ENCODE measurements around the gene TANGO6. TPM values are rescaled to one million over a fixed set of nuclear protein-coding genes. Genes with fewer than 3 reads are reported as not detected.
"Not testable (repeated sequence)": the region's sequence is repeated elsewhere in the genome, so short reads cannot be mapped to it uniquely, and the experiment has no call there.

The TANGO6 gene
- total RNA-seq, 2 experiments from 2014 or later: 21.4 to 23.6 TPM

DNA sequence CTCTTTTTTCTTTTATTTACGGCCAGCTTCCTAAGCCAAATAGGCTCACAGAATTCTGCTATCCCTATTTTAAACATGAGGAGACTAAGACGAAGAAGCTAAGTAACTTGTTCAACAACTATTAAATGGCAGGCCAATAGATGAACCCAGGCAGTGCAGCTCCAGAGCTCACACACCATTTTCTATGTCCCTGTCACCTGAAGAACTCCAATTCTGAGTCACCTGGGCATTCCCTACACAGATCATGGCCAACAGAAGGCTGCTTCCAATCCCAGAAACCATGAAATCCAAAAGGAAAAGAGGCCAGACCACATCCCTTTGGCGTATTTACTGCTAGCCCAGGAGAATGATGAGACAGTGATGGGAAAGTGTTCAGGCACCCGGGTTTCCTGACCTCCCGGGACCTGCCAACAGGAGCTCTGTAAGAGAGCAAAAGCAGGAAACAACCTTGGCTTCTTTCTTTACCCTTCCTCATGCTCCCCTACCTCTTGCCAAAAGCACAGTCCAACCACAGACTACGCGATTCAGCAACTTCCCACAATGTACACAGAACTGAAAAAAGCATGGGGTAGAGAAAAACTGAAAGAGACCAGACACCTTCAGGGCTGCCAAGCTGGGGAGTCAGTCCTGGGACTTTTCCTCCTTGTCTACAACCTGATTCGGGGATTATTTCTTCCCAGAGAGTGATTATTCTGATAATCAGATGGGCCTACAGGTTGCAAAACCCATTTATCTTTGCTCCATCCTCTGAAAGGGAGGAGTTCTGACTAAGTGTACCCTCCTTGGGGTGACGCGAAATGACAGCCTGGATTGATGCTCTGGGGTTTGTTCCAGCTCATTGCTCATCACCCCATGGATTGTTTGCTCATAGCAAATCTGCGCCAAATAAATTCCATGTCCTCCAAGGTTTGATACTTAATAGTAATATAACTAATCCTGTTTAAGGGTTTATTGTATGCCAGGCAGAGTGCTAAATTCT lies 214.4 kb downstream of the TANGO6 start:
- DNase-seq (no peak), ATAC-seq (no peak)
- no peaks in the 10 kb centered on the region for H3K27me3 Mint-ChIP-seq (ENCODE audit: low read depth)
- no peak overlapping the region for H3K4me3 Mint-ChIP-seq
- H3K4me1 Mint-ChIP-seq (ENCODE audit: low read depth): peaks cover 4% of the 10 kb centered on the region
- H3K36me3 Mint-ChIP-seq (ENCODE audit: low read depth): no peaks in the 10 kb centered on the region
- H3K9me3 Mint-ChIP-seq (ENCODE audit: insufficient read depth): no peaks in the 10 kb centered on the region
- POLR2A ChIA-PET: no interaction called here
- no peak overlapping the region for H3K27ac Mint-ChIP-seq
- CTCF ChIA-PET: interaction anchor here (0.6 kb wide), 1 partner anchor 31 kb away, joined by 3 read pairs; no protein-coding TSS in a partner anchor

- H3K27ac Mint-ChIP-seq; H3K27me3 Mint-ChIP-seq (ENCODE audit: low read depth); CTCF ChIA-PET; POLR2A ChIA-PET; ATAC-seq; H3K4me1 Mint-ChIP-seq (ENCODE audit: low read depth); DNase-seq; H3K36me3 Mint-ChIP-seq (ENCODE audit: low read depth); H3K9me3 Mint-ChIP-seq (ENCODE audit: insufficient read depth); H3K4me3 Mint-ChIP-seq: not testable (repeated sequence)
Observed at GRCh38 chr16:69063491-69063890, 220.2 kb downstream of the TANGO6 start.

GRCh38 chr16:69064124-69064763 lies 220.9 kb downstream of the TANGO6 start:
- CTCF ChIA-PET: no interaction called here

GRCh38 chr16:69064764-69065313 lies 221.5 kb downstream of the TANGO6 start:
- ChIA-PET CTCF (no interaction called here), POLR2A (no interaction called here)
- Mint-ChIP-seq H3K27me3 (ENCODE audit: low read depth) (no peaks in the 10 kb centered on the region), H3K36me3 (ENCODE audit: low read depth) (no peaks in the 10 kb centered on the region), H3K4me3 (no peak overlapping the region), H3K9me3 (ENCODE audit: insufficient read depth) (no peaks in the 10 kb centered on the region), H3K4me1 (ENCODE audit: low read depth) (no peaks in the 10 kb centered on the region), H3K27ac (no peak overlapping the region)
- no peak for DNase-seq
- ATAC-seq: no peak

More at GRCh38 chr16:69064124-69064763, 220.9 kb downstream of the TANGO6 start:
- Mint-ChIP-seq H3K36me3 (ENCODE audit: low read depth) (no peaks in the 10 kb centered on the region), H3K9me3 (ENCODE audit: insufficient read depth) (no peaks in the 10 kb centered on the region), H3K27me3 (ENCODE audit: low read depth) (no peaks in the 10 kb centered on the region), H3K4me3 (no peak overlapping the region), H3K4me1 (ENCODE audit: low read depth) (no peaks in the 10 kb centered on the region), H3K27ac (no peak overlapping the region)
- no peak for DNase-seq
- POLR2A ChIA-PET: no interaction called here
- no peak for ATAC-seq

- ChIA-PET CTCF (no interaction called here), POLR2A (no interaction called here)
- H3K27me3 Mint-ChIP-seq (ENCODE audit: low read depth): no peaks in the 10 kb centered on the region
Observed at GRCh38 chr16:69069504-69069903, 226.2 kb downstream of the TANGO6 start.

GRCh38 chr16:69071036-69071435 lies 227.7 kb downstream of the TANGO6 start:
- Mint-ChIP-seq H3K9me3 (ENCODE audit: insufficient read depth) (no peaks in the 10 kb centered on the region), H3K27me3 (ENCODE audit: low read depth) (no peaks in the 10 kb centered on the region), H3K36me3 (ENCODE audit: low read depth) (no peaks in the 10 kb centered on the region), H3K27ac (no peak overlapping the region), H3K4me1 (ENCODE audit: low read depth) (no peaks in the 10 kb centered on the region), H3K4me3 (no peak overlapping the region)
- no peak for ATAC-seq
- ChIA-PET POLR2A (interaction anchor here (0.5 kb wide), 1 partner anchor 71 kb away, joined by 3 read pairs; no protein-coding TSS in a partner anchor), CTCF (no interaction called here)
- DNase-seq: no peak

More at GRCh38 chr16:69069504-69069903, 226.2 kb downstream of the TANGO6 start:
- H3K36me3 Mint-ChIP-seq (ENCODE audit: low read depth): no peaks in the 10 kb centered on the region
- H3K27ac Mint-ChIP-seq: no peak overlapping the region
- DNase-seq: no peak
- ATAC-seq: no peak
- no peaks in the 10 kb centered on the region for H3K9me3 Mint-ChIP-seq (ENCODE audit: insufficient read depth)
- H3K4me3 Mint-ChIP-seq: no peak overlapping the region
- no peaks in the 10 kb centered on the region for H3K4me1 Mint-ChIP-seq (ENCODE audit: low read depth)

- Mint-ChIP-seq H3K27me3 (ENCODE audit: low read depth) (no peaks in the 10 kb centered on the region), H3K27ac (no peak overlapping the region), H3K4me1 (ENCODE audit: low read depth) (no peaks in the 10 kb centered on the region), H3K4me3 (no peak overlapping the region), H3K36me3 (ENCODE audit: low read depth) (no peaks in the 10 kb centered on the region), H3K9me3 (ENCODE audit: insufficient read depth) (no peaks in the 10 kb centered on the region)
- DNase-seq (no peak), ATAC-seq (no peak)
- ChIA-PET CTCF (interaction anchor here (0.6 kb wide), 1 partner anchor 510 kb away, joined by 3 read pairs; no protein-coding TSS in a partner anchor), POLR2A (no interaction called here)
Observed at GRCh38 chr16:69072640-69072974, 229.3 kb downstream of the TANGO6 start.

DNA sequence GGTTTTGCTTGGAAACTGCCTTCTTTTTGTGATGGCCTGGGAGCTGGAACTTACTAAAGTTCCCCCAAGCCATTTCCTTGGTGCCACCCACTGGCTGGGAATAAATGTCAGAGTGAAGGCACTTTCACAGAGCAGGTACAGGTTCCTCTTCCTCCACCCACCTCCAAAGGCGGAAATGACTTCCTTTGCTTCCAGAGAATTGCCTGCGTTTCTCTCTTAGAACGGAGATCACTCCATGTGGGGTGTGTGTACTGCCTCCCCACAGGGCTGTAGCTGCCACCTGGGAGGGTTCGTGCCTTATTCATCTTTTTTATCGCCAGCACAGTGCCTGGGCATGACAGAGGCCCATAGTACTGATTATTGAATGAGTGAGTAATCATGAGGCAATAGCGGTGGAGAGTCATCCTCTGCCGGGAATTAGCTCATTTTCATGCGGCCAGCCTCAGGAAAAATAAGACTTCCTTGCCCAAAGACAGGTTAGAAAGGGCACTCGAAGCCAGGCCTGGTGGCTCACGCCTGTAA lies 229.9 kb downstream of the TANGO6 start:
- Mint-ChIP-seq H3K27ac (no peak overlapping the region), H3K27me3 (ENCODE audit: low read depth) (no peaks in the 10 kb centered on the region), H3K36me3 (ENCODE audit: low read depth) (no peaks in the 10 kb centered on the region), H3K4me1 (ENCODE audit: low read depth) (no peaks in the 10 kb centered on the region), H3K4me3 (no peak overlapping the region), H3K9me3 (ENCODE audit: insufficient read depth) (no peaks in the 10 kb centered on the region)
- ChIA-PET POLR2A (interaction anchor here (0.6 kb wide), 1 partner anchor 36 kb away, joined by 3 read pairs; no protein-coding TSS in a partner anchor), CTCF (no interaction called here)
- DNase-seq (no peak), ATAC-seq (no peak)

GRCh38 chr16:69077251-69077650 lies 233.9 kb downstream of the TANGO6 start:
- ATAC-seq (no peak), DNase-seq (no peak)
- H3K4me1 Mint-ChIP-seq (ENCODE audit: low read depth): no peaks in the 10 kb centered on the region
- H3K4me3 Mint-ChIP-seq: no peak overlapping the region
- H3K36me3 Mint-ChIP-seq (ENCODE audit: low read depth): no peaks in the 10 kb centered on the region
- POLR2A ChIA-PET: no interaction called here
- CTCF ChIA-PET: no interaction called here
- no peak overlapping the region for H3K27ac Mint-ChIP-seq
- no peaks in the 10 kb centered on the region for H3K9me3 Mint-ChIP-seq (ENCODE audit: insufficient read depth)
- H3K27me3 Mint-ChIP-seq (ENCODE audit: low read depth): no peaks in the 10 kb centered on the region

DNA sequence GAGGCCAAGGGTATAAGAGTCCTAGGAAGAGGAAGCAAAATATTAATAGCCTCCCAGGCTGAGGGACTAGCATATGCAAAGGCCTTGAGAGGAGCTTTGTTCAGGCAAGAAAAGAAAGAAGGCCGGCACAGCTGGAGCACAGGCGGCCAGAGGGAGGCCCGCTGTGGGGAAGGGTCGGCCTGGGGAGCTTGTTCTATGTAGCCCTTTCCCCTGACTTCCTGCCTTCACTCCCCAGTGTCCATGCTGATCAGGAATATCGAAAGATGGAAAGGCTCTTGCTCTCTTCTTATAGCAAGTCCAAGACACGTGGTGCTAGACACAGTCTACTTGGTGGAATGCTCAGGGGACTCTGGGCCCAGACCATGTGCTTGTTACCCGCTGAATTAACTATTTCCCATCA lies 234.7 kb downstream of the TANGO6 start:
- CTCF ChIA-PET: no interaction called here

DNA sequence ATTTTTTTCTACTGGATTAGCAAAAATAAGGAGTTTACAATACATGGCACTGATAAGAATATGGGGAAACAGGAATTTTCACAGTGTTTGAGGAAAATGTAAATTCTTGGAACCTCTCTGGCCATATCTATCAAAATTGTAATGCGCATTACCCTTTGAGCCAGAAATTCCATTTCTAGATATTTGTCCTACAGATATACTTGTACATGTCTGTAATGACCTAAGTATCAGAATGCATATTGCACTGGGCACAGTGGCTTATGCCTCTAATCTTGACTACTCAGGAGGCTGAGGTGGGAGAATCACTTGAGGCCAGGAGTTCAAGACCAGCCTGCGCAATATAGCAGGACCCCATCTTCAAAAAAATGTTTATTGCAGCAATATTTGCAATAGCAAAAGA lies 236.4 kb downstream of the TANGO6 start:
- POLR2A ChIA-PET: no interaction called here
- no peaks in the 10 kb centered on the region for H3K9me3 Mint-ChIP-seq (ENCODE audit: insufficient read depth)

More for the DNA sequence above, 234.7 kb downstream of the TANGO6 start:
- H3K4me1 Mint-ChIP-seq (ENCODE audit: low read depth): no peaks in the 10 kb centered on the region
- no peak overlapping the region for H3K4me3 Mint-ChIP-seq
- POLR2A ChIA-PET: no interaction called here
- no peak for DNase-seq
- no peaks in the 10 kb centered on the region for H3K9me3 Mint-ChIP-seq (ENCODE audit: insufficient read depth)
- no peaks in the 10 kb centered on the region for H3K36me3 Mint-ChIP-seq (ENCODE audit: low read depth)
- no peaks in the 10 kb centered on the region for H3K27me3 Mint-ChIP-seq (ENCODE audit: low read depth)
- no peak overlapping the region for H3K27ac Mint-ChIP-seq
- no peak for ATAC-seq

More for the DNA sequence above, 236.4 kb downstream of the TANGO6 start:
- H3K4me3 Mint-ChIP-seq: no peak overlapping the region
- H3K27me3 Mint-ChIP-seq (ENCODE audit: low read depth): no peaks in the 10 kb centered on the region
- DNase-seq (no peak), ATAC-seq (no peak)
- H3K4me1 Mint-ChIP-seq (ENCODE audit: low read depth): no peaks in the 10 kb centered on the region
- CTCF ChIA-PET: no interaction called here
- H3K27ac Mint-ChIP-seq: no peak overlapping the region
- peaks cover 2% of the 10 kb centered on the region for H3K36me3 Mint-ChIP-seq (ENCODE audit: low read depth)

Data from activated CD8-positive, alpha-beta T cell treated with anti-CD3 and anti-CD28 coated beads, Interleukin-2, amount 10 ng/mL, durations not matched to agents 7 days and 5 days (primary cell).